ENCODE measurements around the gene MYO9B.
A peak's percentile ranks its signal among the peaks of the same experiment; 100 is the strongest.

The MYO9B gene

DNA sequence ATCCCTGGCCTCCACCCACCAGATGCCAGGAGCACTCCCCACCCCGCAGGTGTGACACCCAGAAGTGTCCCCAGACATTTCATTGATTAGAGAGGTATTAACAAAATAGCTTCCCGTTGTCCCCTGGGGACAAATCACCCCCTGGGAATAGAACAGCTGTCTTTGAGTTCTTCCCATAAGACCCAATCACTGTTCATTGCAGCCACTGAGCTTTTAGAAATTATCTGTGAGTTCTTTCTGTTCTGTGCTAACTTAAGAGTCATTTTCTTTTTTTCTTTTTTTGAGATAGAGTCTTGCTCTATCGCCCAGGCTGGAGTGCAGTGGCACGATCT lies 32.8 kb downstream of the MYO9B start:
- peak overlapping the region; percentile 46 for H3K4me2 ChIP-seq (ENCODE audit: low read length)
- H2AK5ac ChIP-seq (ENCODE audit: low read length), result no peak overlapping the region
- no peak overlapping the region for H3K23ac ChIP-seq (ENCODE audit: low read length)
- H2BK12ac ChIP-seq (ENCODE audit: low read length), result peak overlapping the region; percentile 62
- no peak overlapping the region for H4K12ac ChIP-seq (ENCODE audit: low read depth, low read length)
- H2BK5ac ChIP-seq (ENCODE audit: low read depth, low read length, poor library complexity), result peak overlapping the region; percentile 21
- H3K27ac ChIP-seq (ENCODE audit: low read depth, low read length), result peak overlapping the region; percentile 3
- H3K36me3 ChIP-seq (ENCODE audit: control insufficient read depth in 1 of 2, insufficient read depth in 2 of 2, low read length in 2 of 2), result peaks cover 33 to 48% of the 10 kb centered on the region in 2 experiments
- H3K27me3 ChIP-seq (ENCODE audit: insufficient read depth, low read length), result no peaks in the 10 kb centered on the region
- H3K4ac ChIP-seq (ENCODE audit: low read depth, low read length), result no peak overlapping the region
- no peak overlapping the region for H2BK120ac ChIP-seq (ENCODE audit: insufficient read depth, low read length, poor library complexity)
- no peak overlapping the region for H2AFZ ChIP-seq (ENCODE audit: insufficient read depth, low read length, poor library complexity)
- WGBS (ENCODE audit: extremely low coverage, insufficient coverage, insufficient read length), result no CpG with 5 or more reads among the region's 4 CpGs
- no peak overlapping the region for H4K8ac ChIP-seq (ENCODE audit: low read depth, low read length)
- no peak for DNase-seq
- H3K79me1 ChIP-seq (ENCODE audit: low read length), result peaks cover 8% of the 10 kb centered on the region
- no peak overlapping the region for H3K14ac ChIP-seq (ENCODE audit: low read length)
- no peak overlapping the region for H3K4me3 ChIP-seq (ENCODE audit: low read depth, low read length)
- peak overlapping the region; percentile 26 for H4K91ac ChIP-seq (ENCODE audit: low read depth, low read length)
- H3K9ac ChIP-seq (ENCODE audit: low read length), result no peak overlapping the region
- H3K9me3 ChIP-seq (ENCODE audit: insufficient read depth, low read depth, low read length), result no peaks in the 10 kb centered on the region
- H3K79me2 ChIP-seq (ENCODE audit: control insufficient read depth, insufficient read depth, low read length, poor library complexity), result peaks cover 4% of the 10 kb centered on the region
- H3K4me1 ChIP-seq (ENCODE audit: control insufficient read depth in 1 of 2, insufficient read depth in 2 of 2, low read length in 2 of 2), result peaks cover 26 to 30% of the 10 kb centered on the region in 2 experiments
- H3K18ac ChIP-seq (ENCODE audit: low read length), result peak overlapping the region; percentile 46

DNA sequence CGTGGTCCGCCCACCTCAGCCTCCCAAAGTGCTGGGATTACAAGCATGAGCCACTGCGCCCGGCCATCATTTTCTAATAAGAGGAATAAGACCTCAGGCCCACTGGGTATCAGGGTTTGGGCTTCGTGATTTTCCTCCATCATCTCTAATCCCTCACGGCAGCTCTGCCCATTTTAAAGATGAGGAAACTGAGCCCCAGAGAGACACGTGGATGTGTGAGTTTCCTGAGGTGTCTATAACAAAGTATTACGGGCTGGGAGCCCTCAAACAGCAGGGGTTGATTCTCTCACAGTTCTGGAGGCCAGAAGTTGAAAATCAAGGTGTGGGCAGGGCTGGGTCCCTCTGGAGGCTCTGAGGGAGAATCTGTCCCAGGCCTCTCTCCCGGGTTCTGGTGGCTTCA lies 33.7 kb downstream of the MYO9B start:
- H3K4me1 ChIP-seq (ENCODE audit: control insufficient read depth in 1 of 2, insufficient read depth in 2 of 2, low read length in 2 of 2), result peaks cover 26 to 30% of the 10 kb centered on the region in 2 experiments
- H3K4me3 ChIP-seq (ENCODE audit: low read depth, low read length), result no peak overlapping the region
- no peak overlapping the region for H3K14ac ChIP-seq (ENCODE audit: low read length)
- H2AFZ ChIP-seq (ENCODE audit: insufficient read depth, low read length, poor library complexity), result no peak overlapping the region
- H3K9me3 ChIP-seq (ENCODE audit: insufficient read depth, low read depth, low read length), result peaks cover 1% of the 10 kb centered on the region
- peaks cover 8% of the 10 kb centered on the region for H3K79me1 ChIP-seq (ENCODE audit: low read length)
- WGBS (ENCODE audit: extremely low coverage, insufficient coverage, insufficient read length), result no CpG with 5 or more reads among the region's 9 CpGs
- H4K8ac ChIP-seq (ENCODE audit: low read depth, low read length), result no peak overlapping the region
- H3K4me2 ChIP-seq (ENCODE audit: low read length), result no peak overlapping the region
- H2BK12ac ChIP-seq (ENCODE audit: low read length), result no peak overlapping the region
- H2BK5ac ChIP-seq (ENCODE audit: low read depth, low read length, poor library complexity), result no peak overlapping the region
- H3K23ac ChIP-seq (ENCODE audit: low read length), result no peak overlapping the region
- no peak overlapping the region for H4K91ac ChIP-seq (ENCODE audit: low read depth, low read length)
- DNase-seq, result no peak
- peaks cover 4% of the 10 kb centered on the region for H3K79me2 ChIP-seq (ENCODE audit: control insufficient read depth, insufficient read depth, low read length, poor library complexity)
- H2BK120ac ChIP-seq (ENCODE audit: insufficient read depth, low read length, poor library complexity), result no peak overlapping the region
- H3K4ac ChIP-seq (ENCODE audit: low read depth, low read length), result no peak overlapping the region
- peaks cover 33 to 45% of the 10 kb centered on the region in 2 experiments for H3K36me3 ChIP-seq (ENCODE audit: control insufficient read depth in 1 of 2, insufficient read depth in 2 of 2, low read length in 2 of 2)
- H3K9ac ChIP-seq (ENCODE audit: low read length), result no peak overlapping the region
- no peak overlapping the region for H3K27ac ChIP-seq (ENCODE audit: low read depth, low read length)
- H2AK5ac ChIP-seq (ENCODE audit: low read length), result no peak overlapping the region
- H3K27me3 ChIP-seq (ENCODE audit: insufficient read depth, low read length), result no peaks in the 10 kb centered on the region
- H3K18ac ChIP-seq (ENCODE audit: low read length), result no peak overlapping the region
- no peak overlapping the region for H4K12ac ChIP-seq (ENCODE audit: low read depth, low read length)

DNA sequence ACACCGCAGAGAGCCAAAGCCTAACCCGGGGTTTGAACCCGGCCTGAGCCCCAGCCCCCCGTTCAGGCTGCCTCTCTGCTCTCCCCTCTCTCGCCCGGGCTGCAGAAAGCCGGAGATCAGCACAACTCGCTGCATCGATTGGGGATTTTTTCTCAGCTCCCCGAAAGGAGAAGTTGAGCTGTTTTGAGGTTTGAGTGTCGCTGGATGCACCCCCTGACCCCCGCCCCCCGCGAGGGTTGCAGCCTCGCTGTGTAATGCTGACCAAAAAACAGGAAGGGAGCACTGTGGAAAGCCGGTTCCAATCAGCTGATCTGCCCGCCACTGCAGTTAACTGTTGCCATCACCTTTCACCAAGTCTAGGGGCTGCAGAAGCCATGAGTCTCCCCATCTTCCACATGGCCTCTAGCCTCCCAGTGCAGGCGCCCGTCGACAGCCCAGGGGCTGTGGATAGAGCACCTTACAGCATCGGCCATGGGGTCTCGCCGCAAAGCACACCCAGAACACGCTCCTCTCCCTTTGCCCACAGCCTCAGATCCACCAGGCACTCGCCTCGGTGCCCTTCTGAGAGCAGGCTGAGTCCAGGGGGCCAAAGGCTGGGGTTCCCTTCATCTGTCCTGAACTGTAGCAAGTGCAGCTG lies 34.5 kb downstream of the MYO9B start:
- no peak overlapping the region for H4K8ac ChIP-seq (ENCODE audit: low read depth, low read length)
- H4K12ac ChIP-seq (ENCODE audit: low read depth, low read length), result no peak overlapping the region
- no CpG with 5 or more reads among the region's 26 CpGs for WGBS (ENCODE audit: extremely low coverage, insufficient coverage, insufficient read length)
- no peak overlapping the region for H3K9ac ChIP-seq (ENCODE audit: low read length)
- H2BK120ac ChIP-seq (ENCODE audit: insufficient read depth, low read length, poor library complexity), result no peak overlapping the region
- no peak overlapping the region for H3K18ac ChIP-seq (ENCODE audit: low read length)
- H3K36me3 ChIP-seq (ENCODE audit: control insufficient read depth in 1 of 2, insufficient read depth in 2 of 2, low read length in 2 of 2), result peaks cover 31 to 42% of the 10 kb centered on the region in 2 experiments
- H3K79me1 ChIP-seq (ENCODE audit: low read length), result peaks cover 8% of the 10 kb centered on the region
- H3K27ac ChIP-seq (ENCODE audit: low read depth, low read length), result no peak overlapping the region
- no peak overlapping the region for H3K4me2 ChIP-seq (ENCODE audit: low read length)
- H2BK5ac ChIP-seq (ENCODE audit: low read depth, low read length, poor library complexity), result no peak overlapping the region
- H3K4me3 ChIP-seq (ENCODE audit: low read depth, low read length), result no peak overlapping the region
- no peak overlapping the region for H3K23ac ChIP-seq (ENCODE audit: low read length)
- H2AK5ac ChIP-seq (ENCODE audit: low read length), result no peak overlapping the region
- peaks cover 26 to 30% of the 10 kb centered on the region in 2 experiments for H3K4me1 ChIP-seq (ENCODE audit: control insufficient read depth in 1 of 2, insufficient read depth in 2 of 2, low read length in 2 of 2)
- peaks cover 4% of the 10 kb centered on the region for H3K79me2 ChIP-seq (ENCODE audit: control insufficient read depth, insufficient read depth, low read length, poor library complexity)
- H3K14ac ChIP-seq (ENCODE audit: low read length), result no peak overlapping the region
- peaks cover 1% of the 10 kb centered on the region for H3K9me3 ChIP-seq (ENCODE audit: insufficient read depth, low read depth, low read length)
- H2BK12ac ChIP-seq (ENCODE audit: low read length), result no peak overlapping the region
- H4K91ac ChIP-seq (ENCODE audit: low read depth, low read length), result no peak overlapping the region
- no peaks in the 10 kb centered on the region for H3K27me3 ChIP-seq (ENCODE audit: insufficient read depth, low read length)
- no peak overlapping the region for H3K4ac ChIP-seq (ENCODE audit: low read depth, low read length)
- DNase-seq, result no peak
- H2AFZ ChIP-seq (ENCODE audit: insufficient read depth, low read length, poor library complexity), result no peak overlapping the region

DNA sequence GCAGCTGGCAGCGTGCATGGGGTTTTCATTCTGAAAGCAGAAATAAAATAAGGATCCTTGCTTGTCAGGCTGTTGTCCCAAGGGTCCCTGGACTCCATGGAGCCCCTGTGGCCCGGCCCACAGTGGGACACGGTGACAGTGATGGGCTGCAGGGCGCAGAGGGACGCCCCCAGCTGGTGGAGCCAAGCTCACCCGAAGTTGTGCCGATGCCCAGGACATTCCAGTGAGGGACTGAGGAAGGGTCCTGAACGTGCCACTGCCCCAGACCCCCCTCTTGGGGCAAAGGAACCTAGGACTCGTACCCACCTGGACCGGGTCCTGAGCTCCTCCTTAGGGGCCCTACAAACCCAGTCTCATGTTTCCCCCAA lies 35.0 kb downstream of the MYO9B start:
- peak overlapping the region; percentile 26 for H3K4ac ChIP-seq (ENCODE audit: low read depth, low read length)
- H2BK120ac ChIP-seq (ENCODE audit: insufficient read depth, low read length, poor library complexity), result no peak overlapping the region
- H2AK5ac ChIP-seq (ENCODE audit: low read length), result peak overlapping the region; percentile 52
- peak overlapping the region; percentile 21 for H4K91ac ChIP-seq (ENCODE audit: low read depth, low read length)
- H3K27me3 ChIP-seq (ENCODE audit: insufficient read depth, low read length), result no peaks in the 10 kb centered on the region
- H3K4me2 ChIP-seq (ENCODE audit: low read length), result no peak overlapping the region
- H3K79me2 ChIP-seq (ENCODE audit: control insufficient read depth, insufficient read depth, low read length, poor library complexity), result peaks cover 4% of the 10 kb centered on the region
- peaks cover 8% of the 10 kb centered on the region for H3K79me1 ChIP-seq (ENCODE audit: low read length)
- peak overlapping the region; percentile 14 for H3K14ac ChIP-seq (ENCODE audit: low read length)
- H3K18ac ChIP-seq (ENCODE audit: low read length), result peak overlapping the region; percentile 60
- H2BK5ac ChIP-seq (ENCODE audit: low read depth, low read length, poor library complexity), result no peak overlapping the region
- no CpG with 5 or more reads among the region's 10 CpGs for WGBS (ENCODE audit: extremely low coverage, insufficient coverage, insufficient read length)
- H2AFZ ChIP-seq (ENCODE audit: insufficient read depth, low read length, poor library complexity), result no peak overlapping the region
- H4K12ac ChIP-seq (ENCODE audit: low read depth, low read length), result no peak overlapping the region
- no peak for DNase-seq
- H3K9me3 ChIP-seq (ENCODE audit: insufficient read depth, low read depth, low read length), result peaks cover 1% of the 10 kb centered on the region
- H2BK12ac ChIP-seq (ENCODE audit: low read length), result no peak overlapping the region
- no peak overlapping the region for H3K23ac ChIP-seq (ENCODE audit: low read length)
- H3K4me3 ChIP-seq (ENCODE audit: low read depth, low read length), result no peak overlapping the region
- no peak overlapping the region for H4K8ac ChIP-seq (ENCODE audit: low read depth, low read length)
- peaks cover 31 to 38% of the 10 kb centered on the region in 2 experiments for H3K36me3 ChIP-seq (ENCODE audit: control insufficient read depth in 1 of 2, insufficient read depth in 2 of 2, low read length in 2 of 2)
- H3K9ac ChIP-seq (ENCODE audit: low read length), result no peak overlapping the region
- peaks cover 26 to 30% of the 10 kb centered on the region in 2 experiments for H3K4me1 ChIP-seq (ENCODE audit: control insufficient read depth in 1 of 2, insufficient read depth in 2 of 2, low read length in 2 of 2)
- no peak overlapping the region for H3K27ac ChIP-seq (ENCODE audit: low read depth, low read length)

All from trophoblast cell (in vitro differentiated cells and primary cell).